ENCODE results near the gene GNAT2.

The GNAT2 gene

GRCh38 chr1:109613361-109614147 is 5.9 kb downstream of the GNAT2 start:
- DNase-seq (ENCODE audit: low spot score): no peak
- CTCF ChIA-PET: interaction anchor here (0.6 to 1.3 kb wide), 3 partner anchors 27 to 109 kb away, joined by 3 to 4 read pairs (median 3); no protein-coding TSS in a partner anchor
- POLR2A ChIA-PET (ENCODE audit: low non-redundant PET): interaction anchor here (0.6 kb wide), 1 partner anchor 386 kb away, joined by 3 read pairs; no protein-coding TSS in a partner anchor
- TF ChIP-seq CTCF (conservative IDR thresholded peaks at IDR 0.05; ENCODE audit: low read depth): no peak
- no peak overlapping the region for H3K27ac ChIP-seq

DNA sequence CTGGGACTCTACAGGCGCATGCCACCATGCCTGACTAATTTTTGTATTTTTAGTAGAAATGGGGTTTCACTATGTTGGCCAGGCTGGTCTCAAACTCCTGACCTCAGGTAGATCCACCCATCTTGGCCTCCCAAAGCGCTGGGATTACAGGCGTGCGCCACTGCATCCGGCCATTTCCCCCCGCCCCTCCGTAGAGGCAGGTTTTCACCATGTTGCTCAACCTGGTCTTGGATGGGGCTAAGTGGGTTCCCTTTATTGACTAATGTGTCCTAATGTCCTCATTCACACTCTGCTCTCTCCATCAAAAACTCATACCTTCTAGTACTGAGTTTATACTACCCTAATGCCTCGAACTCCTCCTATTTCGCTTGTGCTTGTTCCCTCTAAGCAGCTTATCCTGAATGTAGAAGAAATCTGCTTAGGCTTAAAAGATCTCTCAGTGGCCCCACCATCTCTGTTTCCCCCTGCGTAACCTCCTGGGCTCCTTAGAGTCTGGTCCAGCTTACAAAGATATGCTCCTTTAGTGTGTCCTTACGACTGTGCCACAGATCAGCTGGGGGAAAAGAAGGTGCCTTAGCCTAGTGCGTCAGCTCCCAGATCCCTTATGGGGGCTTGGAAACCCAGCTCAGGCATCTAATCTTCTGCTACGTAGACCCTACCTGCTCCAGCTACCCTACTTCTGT is 8.0 kb downstream of the GNAT2 start:
- DNase-seq (ENCODE audit: low spot score): no peak
- no peak for TF ChIP-seq CTCF (conservative IDR thresholded peaks at IDR 0.05; ENCODE audit: low read depth)
- ChIA-PET POLR2A (ENCODE audit: low non-redundant PET) (no interaction called here), CTCF (no interaction called here)
- no peak overlapping the region for H3K27ac ChIP-seq

DNA sequence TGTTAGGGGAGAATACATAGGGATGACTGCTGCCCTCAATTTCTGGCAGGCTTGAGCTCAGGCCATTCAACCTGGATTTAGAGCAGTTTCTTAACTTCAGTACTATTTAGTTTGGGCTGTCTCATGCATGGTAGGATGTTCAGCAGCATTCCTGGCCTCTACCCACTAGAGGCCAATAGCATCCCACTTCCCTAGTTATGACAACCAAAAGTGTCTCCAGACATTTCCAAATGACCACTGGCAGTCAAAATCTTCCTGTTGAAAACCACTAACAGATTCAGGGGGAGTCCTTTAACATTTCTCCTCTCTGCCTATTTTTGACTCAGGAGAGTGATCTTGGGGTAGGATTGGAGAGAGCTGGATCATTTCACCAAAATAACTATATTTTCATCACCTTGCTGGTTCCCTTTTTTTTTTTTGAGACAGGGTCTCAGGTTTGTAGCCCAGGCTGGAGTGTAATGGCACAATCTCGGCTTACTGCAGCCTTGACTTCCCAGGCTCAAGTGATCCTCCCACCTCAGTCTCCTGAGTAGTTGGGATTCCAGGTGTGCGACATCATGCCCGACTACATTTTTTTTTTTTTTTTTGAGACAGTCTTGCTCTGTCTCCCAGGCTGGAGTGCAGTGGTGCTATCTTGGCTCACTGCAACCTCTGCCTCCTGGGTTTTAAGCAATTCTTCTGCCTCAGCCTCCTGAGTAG is 8.7 kb downstream of the GNAT2 start:
- ChIA-PET CTCF (interaction anchor here (0.6 to 0.7 kb wide), 2 partner anchors 443 to 476 kb away, joined by 4 to 5 read pairs; no protein-coding TSS in a partner anchor), POLR2A (ENCODE audit: low non-redundant PET) (interaction anchor here (0.7 kb wide), 1 partner anchor 705 kb away, joined by 3 read pairs; no protein-coding TSS in a partner anchor)
- DNase-seq (ENCODE audit: low spot score): no peak
- no peak overlapping the region for H3K27ac ChIP-seq
- TF ChIP-seq CTCF (conservative IDR thresholded peaks at IDR 0.05; ENCODE audit: low read depth): no peak

DNA sequence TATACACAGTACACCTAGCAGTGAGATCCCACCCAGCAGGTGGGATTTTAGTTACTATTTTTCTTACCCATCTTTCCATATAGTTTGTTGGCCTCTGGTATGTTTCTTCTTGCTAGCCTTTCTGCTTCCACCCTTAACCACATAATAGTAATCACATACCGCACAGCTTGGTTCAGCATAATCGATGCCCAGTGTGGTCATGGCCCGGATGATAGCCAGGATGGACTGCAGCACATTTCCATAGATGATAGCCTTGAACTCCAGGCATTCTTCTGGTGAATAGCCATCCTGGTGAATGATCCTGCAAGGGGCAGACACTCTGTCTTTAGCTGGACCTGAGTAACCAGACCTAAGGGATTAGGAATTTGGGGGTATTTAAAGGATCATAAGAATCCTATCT is 9.5 kb downstream of the GNAT2 start:
- CTCF ChIA-PET: no interaction called here
- no peak for DNase-seq (ENCODE audit: low spot score)
- POLR2A ChIA-PET (ENCODE audit: low non-redundant PET): no interaction called here
- H3K27ac ChIP-seq: no peak overlapping the region
- no peak for TF ChIP-seq CTCF (conservative IDR thresholded peaks at IDR 0.05; ENCODE audit: low read depth)

DNA sequence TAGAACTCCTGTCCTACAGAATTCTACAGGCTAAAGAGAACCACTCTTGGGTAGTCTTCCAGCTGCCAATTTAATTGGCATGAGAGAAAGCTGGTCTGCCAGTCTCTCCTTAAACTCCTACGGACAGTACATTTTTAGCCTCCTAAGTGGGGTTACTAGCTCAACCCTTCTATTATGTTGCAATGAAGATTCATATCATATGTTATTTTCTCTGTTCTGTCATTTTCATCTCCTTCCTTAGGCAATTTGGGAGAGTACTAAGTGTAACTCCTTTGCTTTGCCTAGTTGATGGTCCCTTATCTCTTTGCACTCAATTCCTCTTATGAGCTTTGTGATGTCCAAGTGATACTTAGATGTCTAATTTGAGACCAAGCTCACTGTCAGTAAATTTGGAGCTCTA is 14.0 kb downstream of the GNAT2 start:
- POLR2A ChIA-PET (ENCODE audit: low non-redundant PET): no interaction called here
- no peak overlapping the region for H3K27ac ChIP-seq
- TF ChIP-seq CTCF (conservative IDR thresholded peaks at IDR 0.05; ENCODE audit: low read depth): no peak
- no peak for DNase-seq (ENCODE audit: low spot score)
- CTCF ChIA-PET: interaction anchor here (1.3 kb wide), 1 partner anchor 73 kb away, joined by 3 read pairs; no protein-coding TSS in a partner anchor

DNA sequence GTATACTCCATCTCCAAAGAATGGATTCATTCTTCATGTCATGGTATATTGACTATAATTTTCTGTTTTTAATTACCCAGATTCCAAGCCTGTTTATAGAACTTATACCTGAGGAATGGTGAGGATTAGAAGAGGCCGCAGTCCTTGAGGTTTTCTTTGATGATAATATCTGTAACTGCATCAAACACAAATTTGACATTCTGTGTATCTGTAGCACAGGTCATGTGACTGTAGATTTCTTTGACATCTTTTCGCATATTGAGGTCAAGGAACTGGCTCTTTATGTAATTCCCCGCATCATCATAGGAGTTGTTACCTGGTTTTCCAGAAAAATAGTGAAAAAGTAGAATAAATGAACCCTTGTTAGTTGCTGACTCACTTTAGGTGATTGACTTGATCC is 16.2 kb downstream of the GNAT2 start:
- no peak for TF ChIP-seq CTCF (conservative IDR thresholded peaks at IDR 0.05; ENCODE audit: low read depth)

More for the DNA sequence above, 16.2 kb downstream of the GNAT2 start:
- CTCF ChIA-PET: no interaction called here
- H3K27ac ChIP-seq: no peak overlapping the region
- DNase-seq (ENCODE audit: low spot score): no peak
- POLR2A ChIA-PET (ENCODE audit: low non-redundant PET): no interaction called here

Measured in RWPE1 (cell line).